Measurements from ENCODE around the gene TCF19. TPM values are rescaled to one million over a fixed set of nuclear protein-coding genes. Genes with fewer than 3 reads are reported as not detected.
"Not testable (repeated sequence)": the region's sequence is repeated elsewhere in the genome, so short reads cannot be mapped to it uniquely, and the experiment has no call there.

The TCF19 gene
- total RNA-seq, 2 donors from 2014 or later: 1.5 to 1.6 TPM

GRCh38 chr6:31161216-31162126 is 3.1 kb downstream of the TCF19 start:
- Histone ChIP-seq H3K9me3 (no peaks in the 10 kb centered on the region), H3K27me3 (no peaks in the 10 kb centered on the region), H3K4me3 (no peak overlapping the region), H3K4me1 (peaks cover 0 to 20% of the 10 kb centered on the region in 2 donors), H3K27ac (no peak overlapping the region), H3K36me3 (no peaks in the 10 kb centered on the region)
- DNase-seq (ENCODE audit: low spot score): no peak
- TF ChIP-seq, protein P1, sequence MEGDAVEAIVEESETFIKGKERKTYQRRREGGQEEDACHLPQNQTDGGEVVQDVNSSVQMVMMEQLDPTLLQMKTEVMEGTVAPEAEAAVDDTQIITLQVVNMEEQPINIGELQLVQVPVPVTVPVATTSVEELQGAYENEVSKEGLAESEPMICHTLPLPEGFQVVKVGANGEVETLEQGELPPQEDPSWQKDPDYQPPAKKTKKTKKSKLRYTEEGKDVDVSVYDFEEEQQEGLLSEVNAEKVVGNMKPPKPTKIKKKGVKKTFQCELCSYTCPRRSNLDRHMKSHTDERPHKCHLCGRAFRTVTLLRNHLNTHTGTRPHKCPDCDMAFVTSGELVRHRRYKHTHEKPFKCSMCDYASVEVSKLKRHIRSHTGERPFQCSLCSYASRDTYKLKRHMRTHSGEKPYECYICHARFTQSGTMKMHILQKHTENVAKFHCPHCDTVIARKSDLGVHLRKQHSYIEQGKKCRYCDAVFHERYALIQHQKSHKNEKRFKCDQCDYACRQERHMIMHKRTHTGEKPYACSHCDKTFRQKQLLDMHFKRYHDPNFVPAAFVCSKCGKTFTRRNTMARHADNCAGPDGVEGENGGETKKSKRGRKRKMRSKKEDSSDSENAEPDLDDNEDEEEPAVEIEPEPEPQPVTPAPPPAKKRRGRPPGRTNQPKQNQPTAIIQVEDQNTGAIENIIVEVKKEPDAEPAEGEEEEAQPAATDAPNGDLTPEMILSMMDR (IDR thresholded peaks at IDR 0.05): no peak

DNA sequence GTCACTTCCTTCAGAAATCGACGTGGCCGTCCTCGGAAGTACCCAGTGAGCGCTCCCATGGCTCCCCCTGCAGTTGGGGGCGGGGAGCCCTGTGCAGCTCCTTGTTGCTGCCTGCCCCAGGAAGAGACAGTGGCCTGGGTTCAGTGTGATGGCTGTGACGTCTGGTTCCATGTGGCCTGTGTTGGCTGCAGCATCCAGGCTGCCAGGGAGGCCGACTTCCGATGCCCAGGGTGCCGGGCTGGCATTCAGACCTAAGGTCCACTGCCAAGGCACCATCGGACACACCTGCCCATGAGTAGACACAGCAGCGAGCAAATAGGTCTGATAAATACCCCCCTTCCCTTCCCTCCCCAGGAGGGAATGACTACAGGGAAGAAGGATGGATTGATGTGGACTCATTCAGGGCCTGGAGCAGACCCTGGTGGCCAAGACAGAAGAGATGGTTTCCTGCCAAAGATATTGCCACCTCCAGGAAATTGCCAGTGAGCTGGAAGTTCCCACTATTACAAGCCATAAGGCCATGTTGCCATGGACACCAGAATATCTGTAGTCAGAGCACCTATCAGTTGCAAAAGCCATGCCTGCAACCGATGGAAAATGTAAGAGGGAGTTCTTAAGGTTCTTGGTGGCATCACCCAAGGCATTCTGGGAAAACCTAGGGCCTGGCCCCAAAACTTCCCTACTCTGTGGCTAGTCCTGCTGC is 4.2 kb downstream of the TCF19 start:
- DNase-seq (ENCODE audit: low spot score): no peak
- TF ChIP-seq, protein P1 (IDR thresholded peaks at IDR 0.05): no peak
- no peaks in the 10 kb centered on the region for H3K27me3 ChIP-seq
- H3K9me3 ChIP-seq: no peaks in the 10 kb centered on the region
- no peak overlapping the region for H3K4me3 ChIP-seq
- H3K4me1 ChIP-seq: peaks cover 0 to 12% of the 10 kb centered on the region in 2 donors
- H3K36me3 ChIP-seq: no peaks in the 10 kb centered on the region
- H3K27ac ChIP-seq: no peak overlapping the region

DNA sequence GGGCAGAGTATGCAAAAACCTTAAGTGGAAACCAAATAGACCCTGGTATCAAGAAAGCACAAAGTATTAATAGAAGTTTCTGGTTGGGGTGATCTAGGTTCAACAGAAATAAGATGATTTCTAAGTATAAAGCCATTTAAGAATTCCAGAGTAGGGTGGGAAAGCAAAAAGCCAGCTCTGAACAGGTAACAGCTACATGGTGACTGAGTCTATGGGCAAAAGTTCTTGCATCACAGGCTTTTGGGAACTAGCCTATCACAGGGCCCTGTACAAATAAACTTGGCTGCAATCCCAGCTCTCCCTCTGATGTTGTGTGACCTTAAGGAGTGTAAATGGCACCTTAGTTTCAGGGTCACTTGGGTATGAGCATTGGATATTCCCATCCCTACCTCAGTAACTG is 5.5 kb downstream of the TCF19 start:
- TF ChIP-seq, protein P1 (IDR thresholded peaks at IDR 0.05): no peak
- Histone ChIP-seq H3K27me3 (no peaks in the 10 kb centered on the region), H3K36me3 (no peaks in the 10 kb centered on the region), H3K9me3 (no peaks in the 10 kb centered on the region), H3K4me3 (no peak overlapping the region), H3K4me1 (peaks cover 0 to 8% of the 10 kb centered on the region in 2 donors), H3K27ac (no peak overlapping the region)
- DNase-seq (ENCODE audit: low spot score): no peak

DNA sequence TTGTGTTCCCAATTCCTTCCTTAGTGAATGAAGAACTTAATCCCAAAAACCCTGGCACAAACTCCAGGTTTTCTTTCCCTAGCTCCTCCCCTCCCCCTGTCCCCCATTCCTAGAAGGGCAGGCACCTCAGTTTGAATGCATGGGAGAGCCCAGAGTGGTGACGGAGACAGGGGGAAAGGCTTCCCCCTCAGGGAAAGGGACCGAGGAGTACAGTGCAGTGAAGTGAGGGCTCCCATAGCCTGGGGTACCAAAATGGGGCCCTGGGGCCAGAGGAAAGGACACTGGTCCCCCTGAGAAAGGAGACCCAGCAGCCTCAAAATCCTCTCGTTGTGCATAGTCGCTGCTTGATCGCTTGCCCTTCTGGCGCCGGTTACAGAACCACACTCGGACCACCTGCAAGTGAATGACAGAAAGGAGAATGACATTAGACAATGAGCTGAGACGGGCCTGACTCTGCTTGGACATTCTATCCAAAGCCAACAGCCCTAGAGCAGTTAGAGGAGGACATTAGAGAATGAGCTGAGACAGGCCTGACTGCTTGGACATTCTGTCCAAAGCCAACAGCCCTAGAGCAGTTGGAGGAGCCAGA is 6.2 kb downstream of the TCF19 start:
- not testable (repeated sequence) for H3K27ac ChIP-seq; DNase-seq (ENCODE audit: low spot score); H3K36me3 ChIP-seq; H3K4me1 ChIP-seq; H3K27me3 ChIP-seq; H3K9me3 ChIP-seq; H3K4me3 ChIP-seq

DNA sequence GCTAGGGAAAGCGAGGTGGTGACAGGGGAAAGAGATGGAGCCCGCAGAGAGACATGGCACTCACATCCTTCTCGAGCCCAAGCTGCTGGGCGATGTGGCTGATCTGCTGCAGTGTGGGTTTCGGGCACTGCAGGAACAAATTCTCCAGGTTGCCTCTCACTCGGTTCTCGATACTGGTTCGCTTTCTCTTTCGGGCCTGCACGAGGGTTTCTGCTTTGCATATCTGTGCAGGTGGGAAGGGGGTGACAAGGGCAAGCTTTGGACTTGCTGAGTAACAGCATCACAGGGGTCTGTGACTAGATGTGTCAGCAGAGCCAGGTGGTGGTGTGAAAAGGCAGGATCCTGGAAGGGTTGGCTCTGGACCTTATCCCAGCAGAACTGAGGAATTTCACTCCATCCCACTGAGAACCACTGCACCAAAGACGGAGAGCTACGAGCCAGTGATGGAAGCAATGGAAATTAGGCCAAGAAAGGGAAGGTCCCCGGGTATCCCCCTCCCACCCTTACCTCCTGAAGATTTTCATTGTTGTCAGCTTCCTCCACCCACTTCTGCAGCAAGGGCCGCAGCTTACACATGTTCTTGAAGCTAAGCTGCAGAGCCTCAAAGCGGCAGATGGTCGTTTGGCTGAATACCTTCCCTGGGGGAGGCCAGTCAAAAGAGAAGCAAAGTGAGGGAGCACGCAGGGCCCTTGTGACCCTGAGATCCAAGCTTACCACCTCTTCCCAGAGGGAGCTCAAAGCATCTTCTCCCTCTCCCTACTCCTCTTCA is 6.9 kb downstream of the TCF19 start:
- H3K4me1 ChIP-seq; H3K9me3 ChIP-seq; H3K27ac ChIP-seq; H3K4me3 ChIP-seq; H3K27me3 ChIP-seq; H3K36me3 ChIP-seq; DNase-seq (ENCODE audit: low spot score): not testable (repeated sequence)

- Histone ChIP-seq H3K9me3 (no peaks in the 10 kb centered on the region), H3K36me3 (no peaks in the 10 kb centered on the region), H3K27me3 (no peaks in the 10 kb centered on the region), H3K27ac (no peak overlapping the region), H3K4me1 (no peaks in the 10 kb centered on the region), H3K4me3 (no peak overlapping the region)
- TF ChIP-seq, protein P1 (IDR thresholded peaks at IDR 0.05): no peak
- DNase-seq (ENCODE audit: low spot score): no peak
Measured at GRCh38 chr6:31165986-31166385, 7.6 kb downstream of the TCF19 start.
